NT2/D1 (cell line): Measurements from ENCODE around the gene ZNF750.

Experiments used
- DNase-seq: peaks from one replicate; pipeline ENCODE4 v3.0.0-alpha.2; 2011; ENCODE audit warnings: low read depth, low spot score
- H3K27me3 ChIP-seq: 2 replicates; pipeline ENCODE4 v1.6.0; 2011; ENCODE audit warnings: mild to moderate bottlenecking; ENCODE audit not compliant: insufficient read length, insufficient read depth
- H3K36me3 ChIP-seq: 2 replicates; pipeline ENCODE4 v1.6.1; 2011; ENCODE audit warnings: mild to moderate bottlenecking, low read length, mixed read lengths; ENCODE audit not compliant: insufficient read depth, insufficient read length
- H3K4me1 ChIP-seq: 2 replicates; pipeline ENCODE4 v1.5.1; 2011; ENCODE audit not compliant: insufficient read depth, insufficient read length
- H3K4me3 ChIP-seq: 2 replicates; pipeline ENCODE4 v1.5.1; 2011; ENCODE audit warnings: low read depth; ENCODE audit not compliant: insufficient read length
- H3K9ac ChIP-seq: 2 replicates; pipeline ENCODE4 v1.6.0; 2011; ENCODE audit warnings: low read depth; ENCODE audit not compliant: insufficient read length
- H3K9me3 ChIP-seq: 2 replicates; pipeline ENCODE4 v1.5.1; 2011; ENCODE audit warnings: mild to moderate bottlenecking, low read length; ENCODE audit not compliant: insufficient read depth
- SUZ12 ChIP-seq: IDR thresholded peaks from 2 replicates; pipeline ENCODE4 v1.6.1; 2011; ENCODE audit not compliant: insufficient read length, insufficient read depth; ENCODE audit errors: extremely low read depth
- YY1 ChIP-seq: IDR thresholded peaks from 2 replicates; pipeline ENCODE4 v1.6.1; 2011; ENCODE audit not compliant: insufficient read length, insufficient read depth
- ZNF274 ChIP-seq: IDR thresholded peaks from 2 replicates; pipeline ENCODE4 v1.6.1; 2011; ENCODE audit warnings: mild to moderate bottlenecking, low read depth, low read length

The ZNF750 gene

DNA sequence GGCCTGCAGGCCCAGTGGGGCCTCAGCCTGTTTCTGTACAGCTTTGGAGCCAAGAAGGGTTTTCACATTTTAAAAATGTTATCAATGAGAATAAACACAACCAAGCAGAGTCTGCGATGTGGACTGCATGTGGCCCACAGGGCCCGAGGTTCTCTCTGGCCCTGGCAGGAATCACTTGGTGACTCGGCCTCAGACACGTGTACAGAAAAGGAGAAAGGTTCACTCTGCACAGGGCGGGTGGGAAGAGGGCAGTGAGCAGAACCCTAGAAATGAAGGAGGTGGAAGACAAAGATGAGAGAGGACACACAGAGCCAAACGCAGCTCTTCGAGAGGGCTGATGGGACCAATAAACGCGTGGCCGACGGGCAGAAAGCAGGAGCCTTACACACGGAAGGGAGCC lies 11.6 kb upstream of the ZNF750 start:
- Histone ChIP-seq H3K4me3 (no peak overlapping the region), H3K36me3 (peaks cover 20% of the 10 kb centered on the region), H3K9ac (no peak overlapping the region), H3K27me3 (no peaks in the 10 kb centered on the region), H3K4me1 (peaks cover 3% of the 10 kb centered on the region), H3K9me3 (no peaks in the 10 kb centered on the region)
- DNase-seq: no peak
- TF ChIP-seq SUZ12 (no peak), YY1 (no peak), ZNF274 (no peak)

DNA sequence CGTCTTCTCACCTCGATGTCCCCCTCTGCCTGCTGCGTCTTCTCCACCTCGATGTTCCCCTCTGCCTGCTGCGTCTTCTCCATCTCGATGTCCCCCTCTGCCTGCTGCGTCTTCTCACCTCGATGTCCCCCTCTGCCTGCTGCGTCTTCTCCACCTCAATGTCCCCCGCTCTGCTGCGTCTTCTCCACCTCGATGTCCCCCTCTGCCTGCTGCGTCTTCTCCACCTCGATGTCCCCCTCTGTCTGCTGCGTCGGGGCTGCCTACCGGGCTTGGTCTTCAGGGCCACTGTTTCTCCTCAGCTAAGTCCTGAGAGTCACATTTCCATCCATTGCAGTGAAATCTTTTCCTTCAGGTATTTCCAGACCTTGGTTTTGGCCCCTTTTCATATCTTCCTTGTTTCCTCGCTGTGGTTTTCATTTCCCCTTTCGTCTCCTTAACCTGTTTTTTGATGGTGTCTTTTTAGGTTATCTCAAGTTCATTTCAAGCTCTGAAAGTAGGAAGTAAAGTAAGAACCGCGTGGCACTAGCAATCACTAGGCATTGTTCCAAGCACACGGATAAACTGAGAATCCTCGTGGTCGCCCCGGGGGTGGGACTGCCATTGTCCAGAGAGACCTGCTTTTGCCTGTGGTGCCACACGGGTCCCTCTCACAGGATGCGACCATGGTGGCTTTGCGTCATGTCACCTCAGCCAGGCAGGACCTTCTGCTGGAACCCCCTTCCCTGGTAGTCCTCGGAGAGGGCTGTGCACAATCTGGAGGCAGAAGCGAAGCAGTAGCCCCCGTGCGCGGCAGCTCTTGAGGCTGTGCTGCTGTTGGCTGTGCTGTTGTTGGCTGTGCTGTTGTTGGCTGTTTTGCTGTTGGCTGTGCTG lies 9.5 kb upstream of the ZNF750 start:
- TF ChIP-seq YY1 (no peak), ZNF274 (no peak), SUZ12 (no peak)
- no peak for DNase-seq
- Histone ChIP-seq H3K4me3 (no peak overlapping the region), H3K9ac (no peak overlapping the region), H3K27me3 (no peaks in the 10 kb centered on the region), H3K36me3 (peaks cover 12% of the 10 kb centered on the region), H3K9me3 (no peaks in the 10 kb centered on the region), H3K4me1 (peaks cover 4% of the 10 kb centered on the region)

DNA sequence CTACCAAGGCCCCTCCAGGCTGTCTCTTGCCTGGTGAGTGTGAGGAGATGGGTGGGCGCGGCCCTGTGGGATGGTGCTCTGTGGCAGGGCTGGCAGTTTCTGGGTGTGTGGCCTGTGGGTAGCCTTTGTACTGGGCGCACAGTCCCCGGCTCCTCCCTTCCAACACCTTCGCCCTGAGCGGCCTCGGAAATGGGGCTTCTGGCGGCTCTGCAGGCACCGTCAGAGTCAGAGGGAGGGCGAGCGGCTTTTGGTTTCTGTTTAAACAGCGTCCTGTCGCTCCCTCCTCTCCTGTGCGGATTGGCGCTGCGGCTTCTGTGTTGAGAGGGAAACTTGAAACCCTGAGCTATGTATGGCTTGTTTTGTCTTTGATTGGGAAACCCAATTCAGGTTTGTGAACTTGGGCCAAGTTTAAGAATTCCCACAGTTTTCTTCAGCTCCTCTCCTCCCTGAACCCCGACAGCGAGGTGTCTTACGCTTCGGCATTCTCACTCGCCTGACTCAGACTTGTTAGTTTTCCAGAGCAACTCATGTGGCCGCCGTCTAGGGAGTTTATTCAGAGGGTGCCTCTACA lies 8.3 kb upstream of the ZNF750 start:
- DNase-seq: no peak
- Histone ChIP-seq H3K9ac (peak overlapping the region; percentile 50), H3K27me3 (no peaks in the 10 kb centered on the region), H3K36me3 (peaks cover 8% of the 10 kb centered on the region), H3K9me3 (no peaks in the 10 kb centered on the region), H3K4me1 (peaks cover 6% of the 10 kb centered on the region), H3K4me3 (no peak overlapping the region)
- TF ChIP-seq SUZ12 (no peak), YY1 (no peak), ZNF274 (no peak)

DNA sequence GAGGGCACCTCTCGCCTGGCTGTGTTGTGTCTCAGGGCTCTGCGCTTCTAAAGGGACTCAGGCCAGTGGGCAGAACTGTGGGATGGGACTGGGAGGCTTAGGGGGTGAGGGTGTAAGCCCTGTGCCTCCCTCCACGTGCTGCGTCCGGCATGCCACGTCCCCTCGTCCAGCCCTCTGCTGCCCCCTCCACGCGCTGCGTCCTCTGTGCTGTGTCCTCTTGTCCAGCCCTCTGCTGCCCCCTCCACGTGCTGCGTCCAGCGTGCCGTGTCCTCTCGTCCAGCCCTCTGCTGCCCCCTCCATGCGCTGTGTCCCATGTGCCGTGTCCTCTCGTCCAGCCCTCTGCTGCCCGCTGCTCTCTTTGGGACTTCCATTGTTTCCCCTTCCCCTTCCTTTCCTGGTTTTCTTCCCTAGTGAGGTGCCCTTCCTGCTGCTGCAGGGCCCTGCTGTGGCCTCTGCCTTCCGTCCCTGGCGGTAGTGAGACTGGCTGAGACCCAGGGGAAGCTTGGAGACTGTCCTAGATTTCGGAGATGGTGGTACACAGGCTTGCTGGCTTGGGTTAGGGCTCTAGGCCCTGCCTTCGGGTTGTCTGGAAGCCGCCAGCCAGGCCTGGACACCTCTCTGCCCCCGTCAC lies 6.4 kb upstream of the ZNF750 start:
- no peak for DNase-seq
- no peak overlapping the region for H3K9ac ChIP-seq
- no peak overlapping the region for H3K4me3 ChIP-seq
- no peaks in the 10 kb centered on the region for H3K9me3 ChIP-seq
- no peaks in the 10 kb centered on the region for H3K27me3 ChIP-seq
- H3K36me3 ChIP-seq: peaks cover 11% of the 10 kb centered on the region
- TF ChIP-seq SUZ12 (no peak), ZNF274 (no peak), YY1 (no peak)
- H3K4me1 ChIP-seq: peaks cover 3% of the 10 kb centered on the region

DNA sequence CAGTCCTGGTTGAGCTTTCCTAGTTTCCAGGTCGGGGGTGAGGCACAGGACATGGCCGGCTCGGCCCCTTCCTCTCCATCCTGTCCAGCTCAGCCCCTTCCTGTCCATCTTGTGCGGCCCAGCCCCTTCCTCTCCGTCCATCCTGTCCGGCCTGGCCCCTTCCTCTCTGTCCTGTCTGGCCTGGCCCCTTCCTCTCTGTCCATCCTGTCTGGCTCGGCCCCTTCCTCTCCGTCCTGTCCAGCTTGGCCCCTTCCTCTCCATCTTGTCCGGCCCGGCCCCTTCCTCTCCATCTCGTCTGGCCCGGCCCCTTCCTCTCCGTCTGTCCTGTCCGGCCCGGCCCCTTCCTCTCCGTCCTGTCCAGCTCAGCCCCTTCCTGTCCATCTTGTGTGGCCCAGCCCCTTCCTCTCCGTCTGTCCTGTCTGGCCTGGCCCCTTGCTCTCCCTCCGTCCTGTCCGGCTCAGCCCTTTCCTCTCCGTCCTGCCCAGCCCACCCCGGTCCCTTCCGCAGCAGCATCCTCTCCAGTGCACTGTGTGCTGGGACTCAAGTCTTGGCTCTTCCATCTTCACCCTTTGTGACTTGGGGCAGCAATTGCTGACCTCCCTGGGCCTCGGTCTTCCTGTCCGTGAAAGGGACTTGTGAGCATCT lies 5.5 kb upstream of the ZNF750 start:
- DNase-seq: no peak
- Histone ChIP-seq H3K36me3 (peaks cover 11% of the 10 kb centered on the region), H3K27me3 (no peaks in the 10 kb centered on the region)

DNA sequence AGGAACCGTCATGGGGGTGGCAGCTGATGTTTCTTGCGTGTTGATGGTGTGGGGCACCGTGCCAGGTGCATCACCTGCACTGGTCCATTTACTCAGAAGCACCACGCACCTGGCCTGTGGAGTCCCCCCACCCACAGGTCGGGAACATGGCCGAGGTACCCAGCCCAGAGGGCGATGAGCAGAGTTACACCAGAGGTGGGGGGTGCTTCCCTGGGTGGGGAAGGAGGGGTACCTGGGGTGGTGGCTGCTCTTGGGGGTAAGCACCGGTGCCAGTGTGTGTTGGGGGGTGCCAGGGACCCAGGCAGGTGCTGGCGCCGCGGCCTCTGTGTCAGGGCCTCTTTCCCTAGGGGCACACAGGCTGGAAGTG lies 5.0 kb upstream of the ZNF750 start:
- Histone ChIP-seq H3K9ac (no peak overlapping the region), H3K27me3 (no peaks in the 10 kb centered on the region), H3K4me1 (peaks cover 13% of the 10 kb centered on the region), H3K9me3 (no peaks in the 10 kb centered on the region), H3K36me3 (peaks cover 12% of the 10 kb centered on the region), H3K4me3 (no peak overlapping the region)
- no peak for DNase-seq
- TF ChIP-seq SUZ12 (no peak), ZNF274 (no peak), YY1 (no peak)

More for the DNA sequence above, 5.5 kb upstream of the ZNF750 start:
- Histone ChIP-seq H3K9ac (no peak overlapping the region), H3K4me3 (no peak overlapping the region), H3K4me1 (peaks cover 8% of the 10 kb centered on the region), H3K9me3 (no peaks in the 10 kb centered on the region)
- TF ChIP-seq SUZ12 (no peak), ZNF274 (no peak), YY1 (no peak)
